Chondrocyte (in vitro differentiated cells): Measurements from ENCODE around the gene EIF5AL1. TPM values are rescaled to one million over a fixed set of nuclear protein-coding genes. Genes with fewer than 3 reads are reported as not detected.
A peak's percentile ranks its signal among the peaks of the same experiment; 100 is the strongest.
"Not testable (repeated sequence)": the region's sequence is repeated elsewhere in the genome, so short reads cannot be mapped to it uniquely, and the experiment has no call there.

ENCODE experiments used
- DNase-seq: peaks from one replicate; pipeline ENCODE4 v3.0.0; 2021; ENCODE audit warnings: mixed read lengths, low spot score
- H3K27ac Mint-ChIP-seq: one replicate; pipeline ENCODE4 v1.8.0; 2021; ENCODE audit warnings: mild to moderate bottlenecking, moderate library complexity, mixed read lengths; ENCODE audit not compliant: unreplicated experiment
- H3K27me3 Mint-ChIP-seq: 2 replicates; pipeline ENCODE4 v1.8.0; 2021; ENCODE audit warnings: low read depth, mixed read lengths
- H3K36me3 Mint-ChIP-seq: 2 replicates; pipeline ENCODE4 v1.8.0; 2021; ENCODE audit warnings: low read depth, mixed read lengths
- H3K4me1 Mint-ChIP-seq: 2 replicates; pipeline ENCODE4 v1.8.0; 2021; ENCODE audit warnings: low read depth, mild to moderate bottlenecking, mixed read lengths
- H3K4me3 Mint-ChIP-seq: one replicate; pipeline ENCODE4 v1.8.0; 2021; ENCODE audit warnings: mild to moderate bottlenecking, moderate library complexity, mixed read lengths; ENCODE audit not compliant: unreplicated experiment
- H3K9me3 Mint-ChIP-seq: 2 replicates; pipeline ENCODE4 v1.8.0; 2021; ENCODE audit warnings: low read depth, mixed read lengths
- total RNA-seq: library from RNA; stranded (reverse); gene quantifications from 3 replicates; pipeline ENCODE4 v1.2.1, GENCODE V29; 2021
- TF ChIP-seq, protein P1 (sequence below): fragments of 200-600 bp; sonication (generic); IDR thresholded peaks from 2 replicates; pipeline ENCODE4 v1.5.0; 2021; ENCODE audit warnings: antibody characterized with exemption, mild to moderate bottlenecking, moderate library complexity

The EIF5AL1 gene
- total RNA-seq, 1 donor from 2014 or later = 0.20 TPM

- H3K36me3 Mint-ChIP-seq = no peaks in the 10 kb centered on the region
- peaks cover 9% of the 10 kb centered on the region for H3K27me3 Mint-ChIP-seq
- peaks cover 6% of the 10 kb centered on the region for H3K4me1 Mint-ChIP-seq
- no peak overlapping the region for H3K27ac Mint-ChIP-seq
- no peak for DNase-seq
- H3K9me3 Mint-ChIP-seq = no peaks in the 10 kb centered on the region
- TF ChIP-seq, protein P1, sequence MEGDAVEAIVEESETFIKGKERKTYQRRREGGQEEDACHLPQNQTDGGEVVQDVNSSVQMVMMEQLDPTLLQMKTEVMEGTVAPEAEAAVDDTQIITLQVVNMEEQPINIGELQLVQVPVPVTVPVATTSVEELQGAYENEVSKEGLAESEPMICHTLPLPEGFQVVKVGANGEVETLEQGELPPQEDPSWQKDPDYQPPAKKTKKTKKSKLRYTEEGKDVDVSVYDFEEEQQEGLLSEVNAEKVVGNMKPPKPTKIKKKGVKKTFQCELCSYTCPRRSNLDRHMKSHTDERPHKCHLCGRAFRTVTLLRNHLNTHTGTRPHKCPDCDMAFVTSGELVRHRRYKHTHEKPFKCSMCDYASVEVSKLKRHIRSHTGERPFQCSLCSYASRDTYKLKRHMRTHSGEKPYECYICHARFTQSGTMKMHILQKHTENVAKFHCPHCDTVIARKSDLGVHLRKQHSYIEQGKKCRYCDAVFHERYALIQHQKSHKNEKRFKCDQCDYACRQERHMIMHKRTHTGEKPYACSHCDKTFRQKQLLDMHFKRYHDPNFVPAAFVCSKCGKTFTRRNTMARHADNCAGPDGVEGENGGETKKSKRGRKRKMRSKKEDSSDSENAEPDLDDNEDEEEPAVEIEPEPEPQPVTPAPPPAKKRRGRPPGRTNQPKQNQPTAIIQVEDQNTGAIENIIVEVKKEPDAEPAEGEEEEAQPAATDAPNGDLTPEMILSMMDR = no peak
- no peak overlapping the region for H3K4me3 Mint-ChIP-seq
Observed at GRCh38 chr10:79507440-79508167, 4.7 kb upstream of the EIF5AL1 start.

- not testable (repeated sequence) for H3K4me3 Mint-ChIP-seq, H3K36me3 Mint-ChIP-seq, H3K27ac Mint-ChIP-seq, H3K4me1 Mint-ChIP-seq, H3K9me3 Mint-ChIP-seq, DNase-seq, H3K27me3 Mint-ChIP-seq
Observed at GRCh38 chr10:79508245-79508644, 4.1 kb upstream of the EIF5AL1 start.

- DNase-seq, H3K4me1 Mint-ChIP-seq, H3K27ac Mint-ChIP-seq, H3K4me3 Mint-ChIP-seq, H3K9me3 Mint-ChIP-seq, H3K36me3 Mint-ChIP-seq, H3K27me3 Mint-ChIP-seq: not testable (repeated sequence)
- TF ChIP-seq, protein P1 = peak; percentile 46
Observed at GRCh38 chr10:79509306-79509933, 2.9 kb upstream of the EIF5AL1 start.

DNA sequence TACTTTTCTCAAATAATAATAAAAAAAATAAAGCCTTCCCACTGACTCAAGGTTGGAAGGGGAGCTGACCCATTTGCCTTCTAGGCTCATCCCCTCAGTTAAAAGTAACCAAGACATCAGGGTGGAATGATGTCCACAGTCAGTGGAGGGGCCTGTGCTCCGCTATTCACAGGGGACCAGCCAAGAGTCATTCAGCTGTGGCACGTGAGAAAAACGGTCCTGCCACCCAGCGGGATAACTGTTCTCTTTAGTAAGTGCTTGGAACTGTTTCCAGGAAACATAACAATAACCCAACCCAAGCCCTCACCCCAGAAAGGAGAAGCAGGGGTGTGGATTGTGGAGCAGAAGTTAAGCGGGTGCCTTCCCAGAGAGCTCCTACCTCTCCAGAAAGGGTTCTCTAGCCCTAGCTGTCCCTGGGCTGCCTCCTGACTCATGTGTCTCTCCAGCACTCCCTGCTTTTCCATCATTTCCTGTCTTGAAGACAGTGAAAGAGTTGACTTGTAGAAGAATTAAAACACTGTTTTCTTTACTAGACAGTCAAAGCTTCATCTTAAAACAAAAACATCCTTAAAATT is 2.3 kb upstream of the EIF5AL1 start:
- not testable (repeated sequence) for H3K4me1 Mint-ChIP-seq, H3K27ac Mint-ChIP-seq, H3K9me3 Mint-ChIP-seq, H3K36me3 Mint-ChIP-seq, H3K4me3 Mint-ChIP-seq, DNase-seq, H3K27me3 Mint-ChIP-seq

DNA sequence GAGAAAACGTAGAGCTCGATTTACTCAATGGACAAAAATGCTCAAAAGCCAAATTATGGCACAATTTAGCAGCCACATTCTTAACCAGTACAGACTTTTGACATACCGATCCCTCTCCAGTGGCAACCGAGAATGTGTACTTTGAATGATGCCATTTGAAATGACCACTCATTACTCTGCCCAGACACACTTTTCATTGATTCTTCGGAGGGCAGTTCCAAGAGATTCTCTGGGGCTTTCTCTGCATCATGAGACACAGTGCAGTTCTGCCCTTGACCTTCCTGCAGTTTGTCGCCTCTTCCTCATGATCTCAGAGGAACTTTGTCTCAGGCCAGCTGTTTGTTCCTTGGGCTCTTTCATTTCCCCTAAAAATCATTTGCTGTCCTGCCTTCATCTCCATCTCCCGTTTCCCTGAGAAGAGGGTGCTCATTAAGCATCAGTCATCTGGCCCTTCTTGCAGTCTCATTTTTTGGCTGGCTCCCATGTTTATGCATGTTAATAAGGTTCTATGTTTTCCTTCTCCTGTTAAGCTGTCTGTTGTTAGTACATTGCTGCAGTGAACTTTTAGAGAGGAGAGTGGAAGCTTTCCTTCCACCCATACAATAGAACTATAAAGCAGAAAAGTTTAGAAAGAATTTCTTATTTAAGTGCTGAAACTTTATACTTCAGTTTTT is 4.3 kb downstream of the EIF5AL1 start:
- H3K9me3 Mint-ChIP-seq, H3K27ac Mint-ChIP-seq, DNase-seq, H3K36me3 Mint-ChIP-seq, H3K4me3 Mint-ChIP-seq, H3K27me3 Mint-ChIP-seq, H3K4me1 Mint-ChIP-seq: not testable (repeated sequence)

- not testable (repeated sequence) for H3K27ac Mint-ChIP-seq, DNase-seq, H3K9me3 Mint-ChIP-seq, H3K36me3 Mint-ChIP-seq, H3K4me3 Mint-ChIP-seq, H3K4me1 Mint-ChIP-seq, H3K27me3 Mint-ChIP-seq
Observed at GRCh38 chr10:79517567-79517966, 5.2 kb downstream of the EIF5AL1 start.

DNA sequence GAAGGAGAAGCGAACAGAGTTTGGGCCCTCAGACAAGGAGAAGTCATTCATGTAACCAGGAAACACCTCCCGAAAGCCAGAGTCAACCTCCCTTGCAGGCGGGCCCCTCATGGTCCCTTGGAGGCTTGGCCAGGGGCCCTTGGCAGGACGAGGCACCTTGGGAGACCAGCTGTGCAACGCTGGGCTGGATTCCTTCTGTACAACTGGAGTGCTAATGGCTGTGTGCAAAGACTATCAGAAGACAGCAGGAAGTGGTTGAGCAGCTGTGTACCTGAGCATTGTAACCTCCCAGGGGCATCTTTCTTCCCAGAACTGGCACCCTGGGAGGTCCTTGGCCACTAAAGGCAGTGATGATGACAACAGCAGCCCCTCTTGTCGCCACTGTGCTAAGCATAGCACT is 9.4 kb downstream of the EIF5AL1 start:
- DNase-seq, H3K9me3 Mint-ChIP-seq, H3K4me1 Mint-ChIP-seq, H3K36me3 Mint-ChIP-seq, H3K27me3 Mint-ChIP-seq, H3K27ac Mint-ChIP-seq, H3K4me3 Mint-ChIP-seq: not testable (repeated sequence)

DNA sequence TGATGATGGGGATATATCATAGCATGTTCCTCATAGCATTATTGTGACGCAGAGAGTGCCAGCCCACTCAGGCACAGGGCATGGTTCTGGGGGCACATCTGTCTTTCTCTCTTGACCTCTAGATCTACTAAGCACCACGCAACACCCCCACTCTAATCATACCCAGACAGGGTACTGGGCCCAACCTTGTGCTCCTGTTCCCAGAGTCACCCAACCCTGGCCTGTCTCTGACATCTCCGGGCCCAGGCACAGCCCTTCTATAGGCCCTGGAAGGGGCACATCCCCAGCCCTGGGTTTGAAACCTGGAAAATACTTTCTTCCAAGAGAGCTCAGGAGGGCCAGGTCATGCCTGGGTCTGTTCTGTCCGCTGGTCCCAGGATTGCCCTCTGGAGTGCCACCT is 10.1 kb downstream of the EIF5AL1 start:
- not testable (repeated sequence) for H3K27ac Mint-ChIP-seq, H3K27me3 Mint-ChIP-seq, DNase-seq, H3K4me3 Mint-ChIP-seq, H3K4me1 Mint-ChIP-seq, H3K9me3 Mint-ChIP-seq, H3K36me3 Mint-ChIP-seq

DNA sequence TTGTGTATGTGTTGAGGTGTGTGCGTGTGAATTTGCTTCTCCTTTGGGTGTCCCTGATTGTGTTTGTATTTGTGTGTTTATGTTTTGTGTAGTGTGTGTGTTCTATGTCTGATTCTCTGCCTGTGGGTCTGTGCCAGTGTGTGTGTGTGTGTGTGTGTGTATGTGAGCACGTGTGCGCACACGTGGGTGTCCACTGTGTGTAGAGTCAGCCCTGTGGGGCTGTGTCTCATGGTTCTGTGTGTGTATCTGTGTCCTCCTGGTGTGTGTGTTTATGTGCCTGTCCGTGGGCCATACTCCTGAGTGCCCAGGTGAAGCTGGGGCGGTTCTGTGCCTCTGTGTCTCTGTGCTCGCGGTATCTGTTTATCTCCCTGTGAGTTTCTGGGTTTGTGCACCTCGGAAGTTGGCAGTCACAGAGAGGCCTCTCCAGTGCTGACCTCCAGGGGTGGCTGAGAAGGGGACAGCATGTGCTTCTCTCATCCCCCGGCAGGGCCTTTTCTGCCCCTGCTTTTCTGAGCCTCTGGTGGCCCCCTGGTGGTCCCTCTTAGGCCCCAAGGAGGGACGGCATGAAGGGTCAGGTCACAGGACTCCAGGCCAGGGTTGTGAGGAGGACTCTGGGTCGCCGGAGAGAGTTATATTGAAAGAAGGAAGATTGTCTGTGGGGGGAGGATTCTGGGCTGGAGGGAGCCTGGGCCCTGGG is 11.0 kb downstream of the EIF5AL1 start:
- not testable (repeated sequence) for DNase-seq, H3K27me3 Mint-ChIP-seq, H3K4me1 Mint-ChIP-seq, H3K36me3 Mint-ChIP-seq, H3K9me3 Mint-ChIP-seq, H3K27ac Mint-ChIP-seq, H3K4me3 Mint-ChIP-seq

GRCh38 chr10:79525049-79525710 is 12.8 kb downstream of the EIF5AL1 start:
- not testable (repeated sequence) for H3K27ac Mint-ChIP-seq, H3K27me3 Mint-ChIP-seq, H3K4me1 Mint-ChIP-seq, DNase-seq, H3K9me3 Mint-ChIP-seq, H3K36me3 Mint-ChIP-seq, H3K4me3 Mint-ChIP-seq
